Astrocyte of the spinal cord (primary cell): ENCODE data around the gene SLC29A3.
"Not testable (repeated sequence)": the region's sequence is repeated elsewhere in the genome, so short reads cannot be mapped to it uniquely, and the experiment has no call there.

Experiments used
- DNase-seq: peaks from one replicate; pipeline ENCODE4 v3.0.0; 2011; ENCODE audit warnings: low read depth, low spot score
- H3K4me3 ChIP-seq: 2 replicates; pipeline ENCODE4 v1.5.1; 2011; ENCODE audit warnings: low read depth, mild to moderate bottlenecking, low read length, moderate library complexity
- in situ Hi-C: cut with HindIII; loops from 2 replicates; pipeline ENCODE4 v1.10.0; 2017; ENCODE audit warnings: low sequenced_read_pairs
- TF ChIP-seq, protein P1 (sequence below): IDR thresholded peaks from 2 replicates; pipeline ENCODE4 v1.5.1; 2012; ENCODE audit warnings: low read depth, mild to moderate bottlenecking, low read length, inconsistent platforms

SLC29A3 gene

DNA sequence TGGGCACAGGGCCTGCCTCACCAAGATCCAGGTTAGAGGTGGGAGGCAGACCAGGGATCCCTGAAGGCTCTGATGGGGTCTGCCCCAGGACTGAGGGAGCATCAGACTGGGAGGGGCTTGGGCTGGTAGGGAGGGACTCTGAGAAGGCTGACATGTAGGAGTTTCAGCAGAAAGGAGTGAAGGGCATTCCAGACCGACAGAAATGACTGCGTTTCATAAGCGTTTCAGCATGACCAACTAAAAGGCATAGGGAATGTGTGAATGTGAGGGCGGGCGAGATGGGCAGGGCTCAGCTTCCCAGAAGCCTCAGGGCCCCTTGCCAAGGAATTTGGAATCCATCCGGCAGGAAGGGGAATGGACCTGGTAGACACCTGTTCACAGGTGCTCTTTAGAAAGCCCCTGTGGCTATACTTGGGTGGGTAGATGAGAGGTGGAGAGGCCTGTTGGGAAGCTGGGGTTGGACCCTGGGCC, 24.9 kb upstream of the SLC29A3 start:
- no peak overlapping the region for H3K4me3 ChIP-seq
- no peak for DNase-seq
- in situ Hi-C loops, result no loop called here
- TF ChIP-seq, protein P1, sequence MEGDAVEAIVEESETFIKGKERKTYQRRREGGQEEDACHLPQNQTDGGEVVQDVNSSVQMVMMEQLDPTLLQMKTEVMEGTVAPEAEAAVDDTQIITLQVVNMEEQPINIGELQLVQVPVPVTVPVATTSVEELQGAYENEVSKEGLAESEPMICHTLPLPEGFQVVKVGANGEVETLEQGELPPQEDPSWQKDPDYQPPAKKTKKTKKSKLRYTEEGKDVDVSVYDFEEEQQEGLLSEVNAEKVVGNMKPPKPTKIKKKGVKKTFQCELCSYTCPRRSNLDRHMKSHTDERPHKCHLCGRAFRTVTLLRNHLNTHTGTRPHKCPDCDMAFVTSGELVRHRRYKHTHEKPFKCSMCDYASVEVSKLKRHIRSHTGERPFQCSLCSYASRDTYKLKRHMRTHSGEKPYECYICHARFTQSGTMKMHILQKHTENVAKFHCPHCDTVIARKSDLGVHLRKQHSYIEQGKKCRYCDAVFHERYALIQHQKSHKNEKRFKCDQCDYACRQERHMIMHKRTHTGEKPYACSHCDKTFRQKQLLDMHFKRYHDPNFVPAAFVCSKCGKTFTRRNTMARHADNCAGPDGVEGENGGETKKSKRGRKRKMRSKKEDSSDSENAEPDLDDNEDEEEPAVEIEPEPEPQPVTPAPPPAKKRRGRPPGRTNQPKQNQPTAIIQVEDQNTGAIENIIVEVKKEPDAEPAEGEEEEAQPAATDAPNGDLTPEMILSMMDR, result no peak

DNA sequence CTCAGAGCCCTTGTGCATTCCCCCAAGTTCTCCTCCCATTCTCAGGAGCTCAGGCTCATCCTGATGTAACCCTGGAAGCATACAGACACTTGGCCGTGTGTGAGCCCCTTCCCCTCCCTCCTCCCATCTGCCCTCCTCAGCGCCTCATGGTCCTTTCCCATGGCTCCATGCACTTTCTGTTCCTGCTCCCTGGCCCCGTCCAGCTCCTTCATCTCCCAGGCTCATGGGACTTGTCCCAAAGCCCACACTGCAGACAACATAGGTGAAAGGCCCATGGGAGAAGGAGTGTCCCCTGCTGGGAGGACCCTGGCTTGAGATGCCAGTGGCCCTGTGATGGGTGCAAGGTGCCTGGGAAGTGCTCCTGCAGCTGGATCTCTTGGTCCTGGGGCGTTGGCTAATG, 24.2 kb upstream of the SLC29A3 start:
- DNase-seq, result no peak
- in situ Hi-C loops, result no loop called here
- TF ChIP-seq, protein P1, result no peak
- H3K4me3 ChIP-seq, result no peak overlapping the region

DNA sequence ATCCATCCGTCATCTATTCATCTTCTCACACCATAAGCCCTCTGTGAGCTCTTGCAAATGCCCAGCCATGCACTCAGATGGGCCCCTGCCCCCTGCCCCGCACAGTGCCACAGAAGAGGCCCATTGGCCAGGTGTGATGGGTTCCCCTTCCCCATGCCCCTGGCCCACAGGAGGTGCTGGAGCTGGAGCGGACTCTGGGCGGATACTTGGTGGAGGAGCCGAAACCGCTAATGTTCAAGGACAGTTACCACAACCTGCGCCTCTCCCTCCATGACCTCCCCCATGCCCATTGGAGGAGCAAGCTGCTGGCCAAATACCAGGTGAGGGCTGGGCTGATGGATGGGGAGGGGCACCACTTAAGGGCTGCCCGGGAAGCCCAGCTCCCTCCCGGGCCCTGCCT, 23.4 kb upstream of the SLC29A3 start:
- in situ Hi-C loops, result no loop called here
- TF ChIP-seq, protein P1, result no peak
- H3K4me3 ChIP-seq, result no peak overlapping the region
- no peak for DNase-seq

DNA sequence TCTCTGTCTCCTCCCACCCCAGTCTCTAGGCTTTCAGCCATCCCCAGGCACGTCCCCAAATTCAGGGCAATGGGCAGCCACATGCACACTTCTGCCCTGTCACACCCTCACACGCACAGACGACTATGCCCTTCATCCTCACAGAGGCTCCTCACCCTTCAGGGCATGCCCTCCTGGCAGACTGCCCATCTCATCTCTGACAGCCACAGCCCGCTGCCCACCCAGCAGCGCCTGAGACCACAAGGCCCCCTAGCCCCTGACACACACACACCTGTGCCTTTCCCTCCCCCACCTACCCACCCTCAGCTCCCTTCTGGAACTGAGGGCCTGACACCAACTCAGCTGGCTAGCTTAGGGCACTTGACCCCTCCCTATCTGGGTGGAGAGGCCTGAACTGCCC, 23.0 kb upstream of the SLC29A3 start:
- DNase-seq, result no peak
- in situ Hi-C loops, result no loop called here

DNA sequence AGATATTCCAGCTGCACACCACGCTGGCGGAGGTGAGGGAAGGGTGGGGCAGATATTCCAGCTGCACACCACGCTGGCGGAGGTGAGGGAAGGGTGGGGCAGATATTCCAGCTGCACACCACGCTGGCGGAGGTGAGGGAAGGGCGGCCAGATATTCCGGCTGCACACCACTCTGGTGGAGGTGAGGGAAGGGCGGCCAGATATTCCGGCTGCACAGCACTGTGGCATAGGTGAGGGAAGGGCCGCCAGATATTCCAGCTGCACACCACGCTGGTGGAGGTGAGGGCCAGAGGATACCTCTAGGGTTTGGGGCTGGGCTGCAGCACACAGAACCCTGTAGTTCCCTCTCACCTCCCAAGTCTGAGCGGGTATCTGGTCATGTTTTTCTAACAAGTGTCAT, 22.2 kb upstream of the SLC29A3 start:
- H3K4me3 ChIP-seq, DNase-seq, in situ Hi-C loops: not testable (repeated sequence)

More for the DNA sequence above, 23.0 kb upstream of the SLC29A3 start:
- H3K4me3 ChIP-seq, result no peak overlapping the region
- TF ChIP-seq, protein P1, result no peak

DNA sequence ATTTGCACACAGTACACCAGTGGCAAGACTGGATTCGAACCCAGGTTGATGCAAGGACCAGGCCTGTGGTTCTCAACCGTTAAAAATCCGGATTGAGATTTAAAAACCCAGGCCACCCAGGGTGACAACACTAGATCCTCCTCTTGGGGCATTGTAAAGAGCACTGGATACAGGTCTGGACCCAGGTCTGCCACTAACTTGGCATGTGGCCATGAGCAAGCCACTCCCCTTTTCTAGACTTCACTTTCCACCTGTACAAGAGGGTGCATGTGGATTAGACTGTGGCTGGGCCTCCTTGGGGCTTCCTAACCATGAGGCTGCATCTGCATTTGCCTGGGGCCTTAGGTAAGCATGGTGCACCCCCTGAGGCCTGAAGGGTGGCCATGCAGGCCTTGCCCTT, 21.7 kb upstream of the SLC29A3 start:
- TF ChIP-seq, protein P1, result no peak
- in situ Hi-C loops, result no loop called here

DNA sequence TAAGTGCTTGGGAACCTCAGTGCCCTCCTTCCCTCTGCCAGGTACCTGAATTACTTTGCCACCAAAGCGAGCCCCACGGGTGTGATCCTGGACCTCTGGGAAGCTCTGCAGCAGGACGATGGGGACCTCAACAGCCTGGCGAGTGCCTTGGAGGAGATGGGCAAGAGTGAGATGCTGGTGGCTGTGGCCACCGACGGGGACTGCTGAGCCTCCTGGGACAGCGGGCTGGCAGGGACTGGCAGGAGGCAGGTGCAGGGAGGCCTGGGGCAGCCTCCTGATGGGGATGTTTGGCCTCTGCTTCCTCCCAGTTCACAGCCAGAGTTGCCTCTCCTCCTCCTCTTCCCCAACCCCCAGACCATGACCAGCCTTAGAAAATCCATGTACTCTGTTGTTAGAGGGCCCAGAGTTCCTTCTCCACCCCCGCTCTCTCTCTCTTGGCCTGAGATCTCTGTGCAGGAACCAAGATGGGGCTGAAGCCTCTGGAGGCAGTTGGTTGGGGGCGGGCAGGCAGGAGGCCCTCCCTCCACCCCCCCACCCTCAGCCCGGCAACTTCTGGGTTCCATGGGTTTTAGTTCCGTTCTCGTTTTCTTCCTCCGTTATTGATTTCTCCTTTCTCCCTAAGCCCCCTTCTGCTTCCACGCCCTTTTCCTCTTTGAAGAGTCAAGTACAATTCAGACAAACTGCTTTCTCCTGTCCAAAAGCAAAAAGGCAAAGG, 19.8 kb upstream of the SLC29A3 start:
- no peak overlapping the region for H3K4me3 ChIP-seq
- in situ Hi-C loops, result no loop called here
- DNase-seq, result no peak
- TF ChIP-seq, protein P1, result no peak

More for the DNA sequence above, 21.7 kb upstream of the SLC29A3 start:
- no peak for DNase-seq
- no peak overlapping the region for H3K4me3 ChIP-seq
